Activated CD4-positive, alpha-beta T cell treated with anti-CD3 and anti-CD28 coated beads for 48 hours (primary cell): Measurements from ENCODE around the gene CALN1.

Experiments used
- DNase-seq: peaks from one replicate; pipeline ENCODE4 v3.0.0-alpha.2; 2020

The CALN1 gene

GRCh38 chr7:72321637-72322036, 90.5 kb downstream of the CALN1 start:
- DNase-seq, result no peak

DNA sequence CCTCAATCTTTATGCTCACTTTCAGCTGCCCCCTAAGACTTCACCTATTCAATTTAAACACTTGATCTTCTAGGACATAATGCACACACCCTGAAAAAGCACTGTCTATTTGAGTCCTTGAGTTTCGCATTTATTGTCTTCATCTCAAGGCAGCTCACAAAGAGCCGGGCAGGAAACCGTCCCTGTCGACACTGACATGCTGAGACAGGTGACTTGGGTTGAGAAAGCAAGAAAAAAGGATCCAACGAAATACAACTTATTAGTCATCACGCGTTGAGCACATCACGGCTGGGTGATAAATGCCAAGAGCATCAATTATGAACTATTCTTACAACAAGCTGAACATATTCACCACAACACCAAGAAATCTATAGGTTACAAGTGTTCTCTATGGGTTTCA, 91.1 kb downstream of the CALN1 start:
- no peak for DNase-seq

DNA sequence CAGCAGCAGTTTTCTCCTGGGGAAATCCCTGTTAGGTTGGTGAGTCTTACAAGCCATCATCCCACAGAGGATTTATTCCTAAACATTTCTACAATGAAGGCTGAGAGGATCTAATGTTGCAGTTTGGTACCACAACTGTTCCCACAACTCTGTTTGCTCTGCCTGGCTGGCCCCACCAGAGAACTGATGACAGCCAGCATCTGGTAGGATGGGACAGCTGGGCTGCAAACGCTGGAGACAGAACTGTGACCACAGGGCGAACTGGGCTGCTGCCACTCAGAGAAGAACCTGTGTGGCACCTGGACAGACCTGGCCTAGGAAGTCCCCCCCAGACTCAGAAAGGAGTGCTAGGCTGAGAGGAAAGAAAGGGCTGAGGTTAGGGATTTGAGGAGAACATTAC, 94.8 kb downstream of the CALN1 start:
- DNase-seq, result no peak

- DNase-seq, result no peak
Measured at GRCh38 chr7:72316148-72316547, 96.0 kb downstream of the CALN1 start.

DNA sequence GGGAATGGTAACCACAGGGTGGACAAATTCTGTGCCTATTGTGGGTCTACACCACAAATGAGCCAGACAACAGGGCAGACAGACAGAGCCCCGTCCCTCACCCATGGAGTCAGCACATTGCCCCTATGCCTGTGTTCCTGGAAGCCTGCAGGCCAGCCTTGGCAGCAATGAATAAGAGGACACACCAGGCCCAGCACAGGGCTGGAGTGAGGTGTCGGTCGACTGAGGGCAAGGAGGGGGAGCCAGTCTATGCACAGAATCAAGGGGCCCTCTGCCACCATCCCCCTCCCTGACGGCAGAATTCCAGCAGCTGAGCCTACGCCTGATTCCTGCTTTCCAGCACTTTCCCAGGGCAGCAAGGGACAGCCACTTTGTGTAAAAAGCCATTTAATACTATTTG, 98.2 kb downstream of the CALN1 start:
- no peak for DNase-seq

DNA sequence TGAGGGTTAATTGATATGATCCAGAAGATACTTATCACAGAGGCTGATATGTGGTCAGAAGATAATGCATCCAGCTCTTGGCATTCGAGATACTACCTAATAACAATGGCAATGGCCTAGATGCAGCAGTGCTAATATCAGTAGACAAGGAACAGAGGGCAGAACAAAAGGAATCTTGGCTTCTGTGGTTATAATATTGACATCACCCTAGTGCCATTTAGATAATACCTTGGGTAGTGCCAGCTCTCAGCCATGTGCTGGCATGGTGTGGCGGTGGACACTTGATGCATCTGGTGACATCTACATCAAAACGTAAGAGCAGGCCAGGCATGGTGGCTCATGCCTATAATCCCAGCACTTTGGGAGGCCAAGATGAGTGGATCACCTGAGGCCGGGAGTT, 101.8 kb downstream of the CALN1 start:
- DNase-seq, result no peak

GRCh38 chr7:72309476-72309875, 102.7 kb downstream of the CALN1 start:
- no peak for DNase-seq

- no peak for DNase-seq
Measured at GRCh38 chr7:72308986-72309385, 103.2 kb downstream of the CALN1 start.

- DNase-seq, result no peak
Measured at GRCh38 chr7:72307566-72307965, 104.6 kb downstream of the CALN1 start.

GRCh38 chr7:72298912-72299311, 113.2 kb downstream of the CALN1 start:
- no peak for DNase-seq

DNA sequence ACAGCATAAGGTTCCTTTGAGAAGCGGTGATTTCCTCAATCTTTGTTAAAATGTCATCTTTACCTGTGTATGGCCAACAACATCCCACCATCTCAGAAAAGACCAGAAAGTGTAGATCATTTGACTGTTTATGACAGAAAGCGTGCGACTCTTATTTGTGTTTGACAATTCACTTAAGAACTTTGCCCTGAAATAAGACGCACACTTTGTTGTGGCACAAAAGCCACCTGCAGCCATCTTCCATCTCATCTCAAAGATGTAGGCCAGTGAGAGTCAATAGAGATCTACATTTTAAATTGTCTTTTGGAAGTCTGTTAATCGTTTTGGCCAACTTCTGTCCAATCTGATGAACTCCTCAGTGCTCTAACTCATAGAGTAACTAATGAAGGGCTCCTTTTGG, 114.0 kb downstream of the CALN1 start:
- DNase-seq, result no peak

- no peak for DNase-seq
Measured at GRCh38 chr7:72297636-72298035, 114.5 kb downstream of the CALN1 start.

- no peak for DNase-seq
Measured at GRCh38 chr7:72292794-72293193, 119.3 kb downstream of the CALN1 start.

DNA sequence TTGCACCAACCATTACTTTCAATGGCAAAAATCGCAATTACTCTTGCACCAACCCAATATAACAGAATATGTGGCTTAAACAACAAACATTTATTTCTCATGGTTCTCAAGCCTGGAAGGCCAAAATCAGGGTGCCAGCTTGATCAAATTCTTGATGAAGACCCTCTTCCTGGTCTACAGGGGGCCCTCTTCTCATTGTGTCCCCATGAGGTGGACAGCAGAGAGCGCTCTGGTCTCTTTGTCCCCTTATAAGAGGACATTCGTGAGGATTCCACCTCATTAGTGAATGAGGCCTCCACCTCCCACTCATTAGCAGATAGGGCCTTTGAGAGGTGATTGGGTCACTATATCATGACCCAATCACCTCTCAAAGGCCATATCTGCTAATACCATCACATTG, 120.0 kb downstream of the CALN1 start:
- no peak for DNase-seq

DNA sequence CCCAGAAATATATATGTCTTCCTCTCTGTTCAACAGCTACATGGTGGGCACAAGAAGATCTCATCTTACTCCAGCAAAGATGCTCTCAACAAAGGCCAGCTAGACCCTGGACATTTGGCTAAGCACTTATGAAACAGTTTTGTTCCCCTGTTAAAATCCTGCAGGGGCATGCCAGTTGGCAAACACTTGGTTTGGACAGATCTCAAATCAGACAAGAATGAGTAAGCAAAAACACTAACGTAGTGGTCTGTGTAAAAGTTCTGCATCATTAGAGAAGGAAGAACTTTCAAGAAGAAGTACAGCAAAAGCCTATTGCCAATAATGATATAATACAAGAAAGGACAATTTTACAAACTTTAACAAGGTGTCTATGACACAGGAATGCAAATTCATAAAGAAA, 125.6 kb downstream of the CALN1 start:
- no peak for DNase-seq

DNA sequence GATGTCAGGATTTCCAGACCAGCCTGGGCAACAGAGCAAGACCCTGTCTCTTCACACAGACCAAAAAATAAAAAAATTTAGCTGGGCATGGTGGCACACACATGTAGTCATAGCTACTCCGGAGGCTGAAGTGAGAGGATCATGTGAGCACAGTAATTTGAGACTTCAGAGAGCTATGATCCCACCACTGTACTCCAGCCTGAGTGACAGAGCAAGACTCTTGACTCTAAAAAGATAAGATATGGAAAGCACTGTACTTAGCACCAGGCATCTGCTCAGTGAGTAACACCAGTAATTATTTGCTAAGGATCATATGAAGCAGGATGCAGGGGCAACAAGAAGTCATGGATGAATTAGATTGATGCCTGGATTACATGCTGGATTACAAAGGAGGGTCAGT, 128.8 kb downstream of the CALN1 start:
- no peak for DNase-seq

GRCh38 chr7:72281308-72281707, 130.8 kb downstream of the CALN1 start:
- no peak for DNase-seq

GRCh38 chr7:72279203-72279602, 132.9 kb downstream of the CALN1 start:
- DNase-seq, result no peak

DNA sequence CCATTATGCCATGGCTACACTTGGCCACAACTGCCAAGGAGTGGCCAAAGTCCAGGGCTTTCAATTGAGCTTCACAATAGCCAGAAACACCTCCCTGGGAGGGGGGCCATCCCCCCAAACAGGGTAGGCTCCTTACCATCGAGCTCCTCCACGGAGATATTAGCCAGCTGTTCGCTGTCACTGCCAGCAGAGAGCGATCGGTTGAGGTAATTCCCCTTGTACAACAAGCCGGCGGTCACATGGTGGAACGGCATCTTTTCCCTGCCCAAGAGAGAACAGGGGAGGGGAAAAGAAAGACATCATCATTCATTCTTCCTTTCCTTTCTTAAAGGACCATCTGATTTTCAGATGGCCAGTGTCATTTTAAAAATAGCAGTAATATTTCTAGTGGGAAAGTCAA, 133.6 kb downstream of the CALN1 start:
- DNase-seq, result no peak

GRCh38 chr7:72275382-72276070, 136.6 kb downstream of the CALN1 start:
- no peak for DNase-seq

GRCh38 chr7:72272479-72272878, 139.7 kb downstream of the CALN1 start:
- DNase-seq, result no peak

DNA sequence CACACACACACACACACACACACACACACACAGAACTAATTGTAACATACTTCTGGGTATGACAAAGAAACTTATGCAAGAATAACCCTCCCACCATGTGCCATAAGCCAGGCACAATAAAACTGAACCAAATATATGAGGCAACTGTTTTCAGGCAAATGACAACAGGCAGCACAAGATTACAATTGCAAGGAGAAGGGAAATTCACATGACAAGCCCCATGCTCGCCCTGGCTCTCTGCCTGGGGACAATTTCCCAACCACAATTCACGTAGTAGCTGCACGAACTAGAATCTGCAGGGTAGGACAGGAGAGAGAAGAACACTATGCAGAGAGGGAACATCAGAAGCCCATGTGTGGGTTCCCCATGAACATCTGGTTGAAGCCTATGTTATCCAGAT, 143.3 kb downstream of the CALN1 start:
- no peak for DNase-seq

- no peak for DNase-seq
Measured at GRCh38 chr7:72268090-72268489, 144.0 kb downstream of the CALN1 start.

- no peak for DNase-seq
Measured at GRCh38 chr7:72267291-72267800, 144.8 kb downstream of the CALN1 start.

GRCh38 chr7:72266771-72267170, 145.4 kb downstream of the CALN1 start:
- DNase-seq, result no peak
